ENCODE results near the gene PTPA. TPM values are rescaled to one million over a fixed set of nuclear protein-coding genes. Genes with fewer than 3 reads are reported as not detected.

Gene PTPA
- total RNA-seq (2014; rRNA removed; shearing (Covaris generic)), result 79.7 and 81.8 TPM in 2 replicates

DNA sequence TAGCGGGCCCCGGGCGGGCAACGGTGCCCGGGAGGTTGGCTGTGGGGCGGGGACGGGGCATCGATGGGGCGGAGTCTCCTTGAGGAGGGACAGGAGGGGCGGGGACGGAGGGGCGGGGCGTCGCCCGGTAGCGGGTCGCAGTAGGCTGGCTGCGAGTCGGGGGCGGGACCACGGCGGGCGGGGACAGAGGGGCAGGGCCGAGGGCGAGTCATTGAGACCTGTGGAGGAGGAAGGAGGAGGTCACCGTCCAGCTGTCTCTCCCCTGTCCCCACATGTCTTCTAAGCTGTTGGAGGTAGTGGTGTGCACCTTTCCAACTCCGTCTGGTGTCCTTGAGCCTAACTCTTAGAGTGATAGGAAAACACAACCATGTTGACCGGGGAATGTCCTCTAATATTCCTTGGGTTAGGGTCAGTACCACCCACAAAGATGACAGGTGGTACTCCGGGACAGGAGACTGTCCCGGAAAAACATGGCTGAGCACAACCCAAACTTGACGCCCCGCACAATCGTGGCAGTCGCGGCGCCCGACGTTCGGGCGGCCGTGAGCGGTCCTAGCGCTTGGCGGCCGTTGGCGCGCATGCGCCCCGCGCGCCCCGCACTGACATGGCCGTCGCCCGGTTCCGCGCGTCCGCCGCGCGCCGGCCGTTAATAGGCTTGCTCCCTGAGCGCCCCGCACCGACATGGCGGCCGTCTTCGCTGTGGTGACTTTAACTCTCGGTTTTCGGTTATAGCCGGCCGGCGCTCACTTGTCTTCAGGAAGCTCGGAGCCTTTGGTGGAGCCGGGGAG, at the start of gene PTPA, which contains the start of gene CRAT:
Gene PTPA, plus strand, starts transcription at position 676 of the 788 bp plus-strand sequence. CDS start 186 bp downstream, outside the sequence.
Gene CRAT, minus strand, starts transcription at position 54 of the 788 bp plus-strand sequence. CDS start 284 bp downstream, outside the sequence.
- H3K36me3 ChIP-seq, result no peaks in the 10 kb centered on the region
- peak; percentile 98 to 99 for DNase-seq
- no peaks in the 10 kb centered on the region for H3K27me3 ChIP-seq
- peaks cover 5% of the 10 kb centered on the region; the same call in 1 of the 2 replicates for H3K4me1 ChIP-seq
- H3K27ac ChIP-seq, result peak within 1 kb of the TSS; percentile 90
- peak within 1 kb of the TSS; percentile 82 for H3K4me3 ChIP-seq
- H3K9me3 ChIP-seq (replicated peaks), result no peaks in the 10 kb centered on the region

DNA sequence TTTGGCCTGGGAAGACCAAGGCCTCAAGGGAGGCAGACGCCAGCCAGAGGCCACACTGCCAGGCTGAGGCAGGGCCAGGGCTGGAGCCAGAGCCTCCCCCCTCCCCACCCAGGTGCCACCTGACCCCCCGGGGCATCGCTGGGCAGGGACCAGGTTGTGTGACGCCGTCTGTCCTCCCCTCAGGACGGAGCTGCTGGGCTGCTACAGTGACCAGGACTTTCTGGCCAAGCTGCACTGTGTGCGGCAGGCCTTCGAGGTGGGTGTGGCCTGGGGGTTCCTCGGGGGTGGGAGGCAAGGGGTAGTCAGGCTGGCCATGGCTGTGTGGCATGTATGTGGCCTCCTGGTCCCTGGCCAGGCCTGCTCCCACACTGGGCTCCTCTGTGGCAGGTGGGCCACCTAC, 48.2 kb upstream of the PTPA start:
- peaks cover 33% of the 10 kb centered on the region for H3K36me3 ChIP-seq
- no peak overlapping the region for H3K27ac ChIP-seq

DNA sequence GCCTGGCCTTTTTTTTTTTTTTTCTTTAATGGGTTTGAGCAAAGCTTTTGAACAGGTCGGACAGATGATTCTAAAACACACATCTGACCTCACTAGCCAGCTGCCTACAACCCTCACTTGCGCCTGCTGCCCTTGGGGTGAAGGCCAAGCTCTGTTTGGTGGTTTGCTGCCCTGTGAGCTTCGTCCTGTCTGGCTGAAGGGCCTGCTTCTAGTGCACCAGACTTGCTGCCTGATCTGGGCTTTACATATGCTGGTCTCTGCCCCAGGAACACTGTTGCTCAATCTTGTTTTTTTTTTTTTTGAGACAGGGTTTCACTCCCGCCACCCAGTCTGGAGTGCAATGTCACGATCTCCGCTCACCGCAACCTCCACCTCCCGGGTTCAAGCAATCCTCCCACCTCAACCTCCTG, 46.7 kb upstream of the PTPA start:
- H3K27ac ChIP-seq, result no peak overlapping the region
- no peaks in the 10 kb centered on the region for H3K27me3 ChIP-seq
- DNase-seq, result no peak
- H3K36me3 ChIP-seq, result peaks cover 30% of the 10 kb centered on the region
- H3K4me1 ChIP-seq, result peaks cover 4% of the 10 kb centered on the region; the same call in 1 of the 2 replicates
- no peak overlapping the region for H3K4me3 ChIP-seq
- H3K9me3 ChIP-seq (replicated peaks), result no peaks in the 10 kb centered on the region

More for the DNA sequence above, 48.2 kb upstream of the PTPA start:
- no peaks in the 10 kb centered on the region for H3K4me1 ChIP-seq
- no peak overlapping the region for H3K4me3 ChIP-seq
- no peaks in the 10 kb centered on the region for H3K27me3 ChIP-seq
- no peaks in the 10 kb centered on the region for H3K9me3 ChIP-seq (replicated peaks)
- DNase-seq, result no peak

DNA sequence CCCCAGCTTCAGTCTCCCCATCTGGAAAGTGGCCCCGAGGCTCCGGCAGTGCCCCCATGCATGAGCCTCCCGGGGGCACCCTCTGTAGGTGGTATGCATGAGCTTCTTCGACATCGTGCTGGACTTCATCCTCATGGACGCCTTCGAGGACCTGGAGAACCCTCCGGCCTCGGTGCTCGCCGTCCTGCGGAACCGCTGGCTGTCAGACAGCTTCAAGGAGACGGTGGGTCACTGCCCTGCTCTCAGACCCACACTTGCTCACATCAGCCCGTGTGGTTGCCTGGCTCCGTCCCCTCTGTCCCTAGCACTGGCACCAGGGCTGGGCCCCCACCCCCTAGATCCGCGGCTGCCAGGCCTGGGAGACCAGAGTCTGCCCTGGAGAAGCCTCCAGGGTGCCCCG, 43.1 kb upstream of the PTPA start:
- no peak overlapping the region for H3K4me3 ChIP-seq
- peaks cover 8% of the 10 kb centered on the region; the same call in 1 of the 2 replicates for H3K4me1 ChIP-seq

DNA sequence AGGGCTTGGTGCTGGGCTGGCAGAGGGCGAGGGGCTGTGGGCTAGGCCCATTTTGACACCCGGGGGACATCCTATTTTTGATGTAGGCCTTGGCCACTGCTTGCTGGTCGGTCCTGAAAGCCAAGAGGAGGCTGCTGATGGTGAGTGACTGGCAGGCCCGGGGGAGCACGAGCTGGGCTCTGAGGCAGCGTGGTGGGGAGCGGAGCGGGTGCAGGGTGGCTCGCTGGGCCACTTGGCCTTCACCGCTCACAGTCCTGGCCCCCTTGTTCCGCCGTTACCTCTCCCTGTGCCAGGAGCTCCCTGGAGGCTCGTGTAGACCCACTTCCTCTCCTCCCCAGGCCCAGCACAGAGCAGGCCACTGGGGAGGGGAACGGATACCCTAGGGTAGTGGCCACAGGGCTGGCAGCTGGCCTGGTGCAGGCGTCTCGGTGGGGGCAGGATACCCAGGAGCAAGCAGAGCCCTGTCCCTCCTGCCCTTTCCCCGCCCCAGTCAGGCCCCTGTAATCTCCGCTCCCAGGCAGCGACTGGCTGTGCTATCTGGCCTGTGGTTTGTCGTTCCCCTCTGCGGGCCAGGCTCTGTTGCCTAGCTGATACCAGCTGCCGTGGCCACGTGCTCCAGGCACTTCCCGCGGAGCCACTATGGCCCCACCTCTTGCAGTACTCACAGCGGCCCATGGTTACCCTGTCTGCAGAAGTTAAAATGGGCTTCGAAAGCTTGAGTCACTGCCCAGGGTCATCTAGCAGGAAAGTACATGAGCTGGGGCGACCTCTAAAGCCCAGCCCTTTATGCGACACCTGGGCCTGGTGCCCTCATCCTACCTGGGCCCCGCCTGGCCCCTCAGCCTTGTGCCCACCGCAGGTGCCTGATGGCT, 42.0 kb upstream of the PTPA start:
- Histone ChIP-seq H3K9me3 (replicated peaks) (no peaks in the 10 kb centered on the region), H3K36me3 (peaks cover 15% of the 10 kb centered on the region), H3K4me1 (peaks cover 8% of the 10 kb centered on the region; the same call in 1 of the 2 replicates), H3K27ac (peak overlapping the region; percentile 29), H3K27me3 (no peaks in the 10 kb centered on the region), H3K4me3 (no peak overlapping the region)
- peak; percentile 79 for DNase-seq

More for the DNA sequence above, 43.1 kb upstream of the PTPA start:
- Histone ChIP-seq H3K36me3 (peaks cover 18% of the 10 kb centered on the region), H3K9me3 (replicated peaks) (no peaks in the 10 kb centered on the region), H3K27me3 (no peaks in the 10 kb centered on the region), H3K27ac (no peak overlapping the region)
- DNase-seq, result no peak

DNA sequence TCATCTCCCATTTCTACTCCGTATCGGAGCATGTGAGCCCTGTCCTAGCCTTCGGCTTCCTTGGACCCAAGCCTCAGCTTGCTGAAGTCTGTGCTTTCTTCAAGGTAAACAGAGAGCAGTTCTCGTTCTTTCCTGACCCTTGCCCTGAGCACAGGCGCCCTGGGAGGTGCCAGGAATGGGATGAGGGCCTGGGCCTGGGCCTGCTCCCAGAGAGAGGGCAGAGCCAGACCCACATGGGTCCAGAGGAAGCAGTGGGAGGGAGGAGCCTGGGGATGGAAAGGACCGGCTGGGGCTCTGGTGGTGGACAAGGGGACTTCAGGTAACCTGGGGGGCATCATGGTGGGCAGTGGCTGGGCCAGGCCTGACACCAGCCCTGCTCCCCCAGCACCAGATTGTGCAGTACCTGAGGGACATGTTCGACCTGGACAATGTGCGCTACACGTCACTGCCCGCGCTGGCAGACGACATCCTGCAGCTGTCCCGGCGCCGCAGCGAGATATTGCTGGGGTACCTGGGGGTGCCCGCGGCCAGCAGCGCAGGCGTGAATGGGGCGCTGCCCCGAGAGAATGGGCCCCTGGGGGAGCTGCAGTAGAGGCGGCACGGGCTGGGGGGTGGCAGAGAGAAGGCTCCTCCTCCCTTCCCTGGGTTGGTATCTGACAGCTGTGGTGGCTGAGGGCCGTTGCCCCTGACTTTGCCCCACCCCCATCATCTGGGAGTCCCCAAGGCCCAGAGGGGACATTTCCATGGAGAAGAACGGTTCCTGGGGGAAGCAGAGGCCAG, 41.2 kb upstream of the PTPA start:
- Histone ChIP-seq H3K4me3 (no peak overlapping the region), H3K27me3 (no peaks in the 10 kb centered on the region), H3K4me1 (peaks cover 8% of the 10 kb centered on the region; the same call in 1 of the 2 replicates), H3K27ac (no peak overlapping the region), H3K9me3 (replicated peaks) (no peaks in the 10 kb centered on the region), H3K36me3 (peaks cover 14% of the 10 kb centered on the region)
- no peak for DNase-seq

DNA sequence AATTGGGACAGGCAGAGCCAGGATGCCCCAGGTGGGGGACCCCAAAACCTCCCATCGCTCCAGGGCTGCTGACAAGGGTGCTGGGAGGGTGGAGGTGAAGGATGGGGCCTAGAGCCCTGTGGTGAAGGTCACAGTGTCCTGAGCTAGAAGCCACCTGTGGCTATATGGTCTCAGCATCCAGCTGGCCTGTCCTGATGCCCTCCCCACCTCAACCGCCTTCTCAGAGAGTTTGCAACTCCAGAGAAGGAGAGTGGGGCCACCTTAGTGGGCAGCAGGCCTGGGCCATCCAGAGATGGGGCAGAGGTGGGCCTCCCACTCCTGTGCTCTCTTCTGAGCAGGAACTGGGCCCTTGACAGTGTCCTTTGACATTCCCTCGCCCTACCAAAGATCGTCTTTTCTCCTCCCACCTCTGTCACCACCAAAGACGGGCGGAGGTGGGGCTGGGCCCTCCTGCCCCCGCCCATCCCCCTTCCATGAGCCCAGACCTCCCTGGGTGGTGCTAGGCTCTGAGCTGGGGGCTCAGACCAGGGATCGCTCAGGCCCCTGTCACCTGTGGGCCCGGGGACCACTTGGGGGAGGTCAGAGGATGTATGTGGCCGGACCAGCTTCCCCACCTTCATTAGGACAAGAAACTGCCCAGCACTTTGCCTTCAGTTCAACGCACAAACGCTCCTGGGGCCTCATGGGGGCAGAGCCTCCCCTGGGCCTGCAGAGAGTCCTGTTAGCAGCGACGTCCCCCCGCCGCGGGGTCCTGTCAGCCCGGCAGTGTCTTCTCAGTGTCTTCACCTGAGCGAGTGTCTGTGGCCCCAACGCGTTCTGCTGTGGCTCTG, 40.3 kb upstream of the PTPA start:
- H3K4me1 ChIP-seq, result peaks cover 8% of the 10 kb centered on the region; the same call in 1 of the 2 replicates
- peaks cover 5% of the 10 kb centered on the region; the same call in 1 of the 2 replicates for H3K36me3 ChIP-seq
- no peak for DNase-seq
- H3K4me3 ChIP-seq, result no peak overlapping the region
- H3K9me3 ChIP-seq (replicated peaks), result no peaks in the 10 kb centered on the region
- no peaks in the 10 kb centered on the region for H3K27me3 ChIP-seq
- no peak overlapping the region for H3K27ac ChIP-seq

DNA sequence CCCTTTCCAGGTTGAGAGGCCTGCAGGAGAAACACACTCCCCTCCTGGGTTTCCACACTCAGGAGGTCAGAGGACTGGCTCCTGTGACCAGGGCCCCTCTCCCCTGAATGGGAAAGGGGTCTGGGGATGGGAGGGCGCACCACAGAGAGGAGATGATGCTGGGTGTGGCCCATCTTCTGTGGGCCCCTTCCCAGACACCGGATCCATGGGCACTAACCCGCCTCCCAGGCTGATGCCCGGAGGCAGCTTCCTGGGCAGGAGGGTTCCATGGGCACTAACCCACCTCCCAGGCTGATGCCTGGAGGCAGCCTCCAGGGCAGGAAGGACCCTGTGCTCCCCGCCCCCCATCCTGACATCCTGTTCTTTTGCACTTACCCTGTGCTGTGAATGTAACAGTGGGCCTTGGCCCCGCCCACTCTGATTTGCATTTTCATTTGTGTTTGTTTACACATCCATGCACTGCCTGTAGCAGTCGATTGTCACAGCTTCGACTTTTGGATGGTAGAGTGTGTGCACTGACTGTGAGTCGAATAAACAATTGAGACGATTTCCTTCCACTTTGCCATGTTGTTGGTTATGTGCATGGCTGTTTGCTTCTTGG, 39.6 kb upstream of the PTPA start:
- no peaks in the 10 kb centered on the region for H3K27me3 ChIP-seq
- H3K4me3 ChIP-seq, result no peak overlapping the region
- peaks cover 8% of the 10 kb centered on the region; the same call in 1 of the 2 replicates for H3K4me1 ChIP-seq
- H3K36me3 ChIP-seq, result 0 out of 2 replicates have a peak, but pooled peaks cover 5% of the 10 kb centered on the region
- H3K27ac ChIP-seq, result no peak overlapping the region
- H3K9me3 ChIP-seq (replicated peaks), result no peaks in the 10 kb centered on the region
- no peak for DNase-seq

DNA sequence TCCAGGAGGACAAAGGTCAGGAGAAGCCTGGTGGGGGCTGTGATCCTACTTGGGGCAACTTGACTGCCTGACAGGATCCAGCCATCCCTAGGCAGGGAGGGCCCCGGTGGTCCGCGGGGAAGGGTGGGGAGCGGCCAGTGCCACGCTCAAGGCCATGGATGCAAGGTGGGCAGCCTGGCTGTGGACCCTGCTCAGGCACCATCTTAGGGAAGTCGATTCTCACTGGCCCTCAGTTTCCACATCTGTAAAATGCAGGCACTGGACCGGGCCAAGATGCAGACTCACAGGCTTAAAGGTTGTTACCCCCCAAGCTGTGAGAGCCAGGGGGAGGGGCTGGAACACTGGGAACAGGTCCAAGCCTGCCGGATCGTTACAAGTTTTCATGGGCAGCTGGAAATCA, 39.0 kb upstream of the PTPA start:
- H3K36me3 ChIP-seq, result 0 out of 2 replicates have a peak, but pooled peaks cover 5% of the 10 kb centered on the region
- H3K27me3 ChIP-seq, result no peaks in the 10 kb centered on the region
- DNase-seq, result no peak
- no peak overlapping the region for H3K4me3 ChIP-seq
- H3K4me1 ChIP-seq, result peaks cover 8% of the 10 kb centered on the region; the same call in 1 of the 2 replicates
- H3K27ac ChIP-seq, result no peak overlapping the region
- H3K9me3 ChIP-seq (replicated peaks), result no peaks in the 10 kb centered on the region

DNA sequence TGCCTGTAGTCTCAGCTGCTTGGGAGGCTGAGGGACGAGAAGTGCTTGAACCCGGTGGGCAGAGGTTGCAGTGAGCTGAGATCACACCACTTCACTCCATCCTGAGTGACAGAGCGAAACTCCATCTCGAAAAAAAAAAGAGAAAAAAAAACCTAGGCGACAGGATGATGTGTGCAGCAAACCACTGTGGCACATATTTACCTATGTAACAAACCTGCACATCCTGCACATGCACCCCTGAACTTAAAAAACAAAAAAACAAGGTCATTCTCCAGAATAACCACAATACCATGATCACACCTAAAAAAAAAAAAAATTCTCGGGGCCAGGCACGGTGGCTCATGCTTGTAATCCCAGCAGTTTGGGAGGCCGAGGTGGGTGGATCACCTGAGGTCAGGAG, 37.8 kb upstream of the PTPA start:
- Histone ChIP-seq H3K4me1 (peaks cover 8% of the 10 kb centered on the region; the same call in 1 of the 2 replicates), H3K9me3 (replicated peaks) (no peaks in the 10 kb centered on the region), H3K27ac (no peak overlapping the region), H3K4me3 (no peak overlapping the region), H3K27me3 (no peaks in the 10 kb centered on the region), H3K36me3 (no peaks in the 10 kb centered on the region)
- no peak for DNase-seq

DNA sequence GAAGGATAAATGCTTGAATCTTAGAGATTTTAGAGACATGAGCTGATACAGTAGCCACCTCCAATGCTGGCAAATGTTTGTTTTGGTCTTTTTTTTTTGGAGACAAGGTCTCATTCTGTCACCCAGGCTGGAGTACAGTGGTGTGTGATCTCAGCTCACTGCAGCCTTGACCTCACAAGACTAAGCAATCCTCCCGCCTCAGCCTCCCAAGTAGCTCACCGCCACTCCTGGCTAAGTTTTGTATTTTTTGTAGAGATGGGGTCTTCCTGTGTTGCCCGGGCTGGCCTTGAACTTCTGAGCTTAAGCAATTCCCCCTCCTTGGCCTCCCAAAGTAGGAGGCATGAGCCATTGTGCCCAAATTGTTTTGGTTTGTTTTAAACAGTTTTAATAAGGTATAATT, 37.1 kb upstream of the PTPA start:
- peaks cover 4% of the 10 kb centered on the region; the same call in 1 of the 2 replicates for H3K4me1 ChIP-seq
- no peak overlapping the region for H3K4me3 ChIP-seq
- DNase-seq, result no peak
- H3K27me3 ChIP-seq, result no peaks in the 10 kb centered on the region
- H3K36me3 ChIP-seq, result no peaks in the 10 kb centered on the region
- H3K27ac ChIP-seq, result no peak overlapping the region
- H3K9me3 ChIP-seq (replicated peaks), result no peaks in the 10 kb centered on the region

DNA sequence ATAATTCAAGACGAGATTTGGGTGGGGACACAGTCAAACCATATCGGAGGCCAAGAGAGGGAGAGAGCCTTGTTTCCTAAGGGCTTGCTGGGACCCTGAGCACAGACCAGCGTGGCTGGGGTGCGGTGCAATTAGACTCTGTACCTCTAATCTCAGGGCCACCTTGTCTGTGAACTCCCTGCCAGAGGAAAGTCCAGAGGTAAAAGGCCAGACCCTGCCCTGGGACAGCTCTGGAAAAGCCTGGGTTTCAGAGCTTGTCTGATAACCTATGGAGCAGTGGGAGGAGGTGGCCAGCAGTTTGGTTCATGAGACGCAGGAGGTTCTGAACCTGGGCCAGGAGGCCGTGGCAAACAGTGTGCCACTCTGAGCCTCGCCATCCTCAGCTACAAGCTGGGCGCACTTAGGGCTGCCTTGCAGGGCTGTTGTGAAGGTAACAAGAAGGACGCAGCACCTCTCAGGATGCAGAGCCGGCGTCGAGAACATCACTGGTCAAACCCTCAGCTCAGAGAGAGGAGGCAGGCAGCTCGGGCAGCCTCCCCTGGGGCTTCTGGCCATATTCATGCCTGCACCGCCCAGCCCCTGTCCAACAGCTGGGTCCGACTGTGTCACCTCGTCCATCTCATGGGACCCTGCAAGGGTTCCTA, 35.1 kb upstream of the PTPA start:
- Histone ChIP-seq H3K4me3 (no peak overlapping the region), H3K4me1 (no peaks in the 10 kb centered on the region), H3K9me3 (replicated peaks) (no peaks in the 10 kb centered on the region), H3K27me3 (no peaks in the 10 kb centered on the region), H3K36me3 (no peaks in the 10 kb centered on the region), H3K27ac (no peak overlapping the region)
- DNase-seq, result no peak

DNA sequence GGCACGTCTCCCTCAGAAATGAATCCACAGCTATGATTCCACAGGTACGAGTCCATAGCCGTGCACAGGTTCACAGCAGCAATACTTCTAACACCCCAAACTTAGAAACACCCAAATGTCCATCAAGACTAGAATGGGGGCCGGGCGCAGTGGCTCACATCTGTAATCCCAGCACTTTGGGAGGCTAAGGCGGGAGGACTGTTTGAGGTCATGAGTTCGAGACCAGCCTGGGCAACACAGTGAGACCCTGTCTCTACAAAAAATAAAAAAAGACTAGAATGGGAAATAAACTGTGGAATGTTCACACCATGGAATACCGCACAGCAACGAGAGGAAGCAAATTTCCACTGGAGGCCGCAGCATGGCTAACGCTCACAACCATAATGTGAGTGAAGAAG, 34.6 kb upstream of the PTPA start:
- no peaks in the 10 kb centered on the region for H3K4me1 ChIP-seq
- no peak for DNase-seq
- H3K9me3 ChIP-seq (replicated peaks), result no peaks in the 10 kb centered on the region
- no peak overlapping the region for H3K27ac ChIP-seq
- H3K27me3 ChIP-seq, result no peaks in the 10 kb centered on the region
- no peak overlapping the region for H3K4me3 ChIP-seq
- H3K36me3 ChIP-seq, result no peaks in the 10 kb centered on the region

Data from SJCRH30 (cell line).